HG02970 (cell line): ENCODE results near the gene AKR1B1.

Experiments used
- ATAC-seq: cut with Tn5 transposase; IDR thresholded peaks from one replicate; pipeline ENCODE4 v1.9.1; 2021; ENCODE audit warnings: mild to moderate bottlenecking, moderate library complexity, moderate number of reproducible peaks; ENCODE audit not compliant: unreplicated experiment, low FRiP score

Gene AKR1B1

DNA sequence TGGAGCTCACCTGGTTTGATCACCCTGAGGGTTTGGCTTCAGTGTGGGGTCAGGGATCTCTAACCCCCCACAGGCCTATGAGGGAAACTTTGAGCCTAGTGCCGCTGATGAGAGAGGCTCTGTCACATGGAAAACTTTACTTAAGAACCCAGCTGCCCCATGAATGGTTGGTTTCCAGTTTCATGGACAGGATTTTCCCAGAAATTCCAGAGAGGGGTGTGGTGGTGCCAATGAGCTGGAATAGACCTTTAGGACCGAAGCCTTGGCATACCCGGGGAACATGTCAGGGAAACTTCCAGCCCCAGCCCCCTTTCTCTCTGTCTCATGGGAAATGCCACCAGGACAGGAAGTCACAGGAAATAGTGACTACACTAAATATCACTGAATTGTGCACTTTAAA, 36.9 kb downstream of the AKR1B1 start:
- no peak for ATAC-seq

DNA sequence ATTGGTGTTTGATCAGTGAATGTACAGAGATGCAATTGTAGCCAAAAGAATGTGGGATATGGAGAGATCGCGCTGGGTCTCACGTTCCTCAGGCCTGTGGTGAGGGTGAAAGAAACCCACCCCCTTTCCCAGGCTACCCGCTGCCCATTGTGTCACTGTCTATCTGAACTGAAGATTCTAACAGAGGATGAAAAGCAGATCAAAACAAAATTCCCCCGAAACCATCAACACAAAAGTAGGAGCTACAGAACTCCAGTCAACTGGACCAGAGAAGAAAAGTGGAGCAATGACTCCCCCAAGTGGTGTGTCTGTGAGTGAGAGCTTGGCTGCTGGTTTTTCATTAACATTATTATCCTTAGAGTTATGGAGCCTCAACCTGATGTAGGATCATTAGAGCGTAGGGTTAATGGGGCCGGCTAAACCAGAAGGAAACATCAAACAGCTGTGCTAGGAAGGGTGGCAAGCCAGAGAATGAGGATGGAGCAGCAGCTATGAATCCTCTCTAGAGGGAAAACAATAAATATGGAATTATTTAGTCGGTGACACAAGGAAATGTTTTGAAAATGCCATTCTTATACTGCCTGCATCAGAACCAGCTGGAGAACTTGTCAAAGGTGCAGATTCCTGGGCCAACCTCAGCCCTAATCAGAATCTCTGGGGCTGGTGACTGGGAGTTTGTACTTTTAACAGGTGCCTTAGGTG, 38.3 kb downstream of the AKR1B1 start:
- no peak for ATAC-seq

DNA sequence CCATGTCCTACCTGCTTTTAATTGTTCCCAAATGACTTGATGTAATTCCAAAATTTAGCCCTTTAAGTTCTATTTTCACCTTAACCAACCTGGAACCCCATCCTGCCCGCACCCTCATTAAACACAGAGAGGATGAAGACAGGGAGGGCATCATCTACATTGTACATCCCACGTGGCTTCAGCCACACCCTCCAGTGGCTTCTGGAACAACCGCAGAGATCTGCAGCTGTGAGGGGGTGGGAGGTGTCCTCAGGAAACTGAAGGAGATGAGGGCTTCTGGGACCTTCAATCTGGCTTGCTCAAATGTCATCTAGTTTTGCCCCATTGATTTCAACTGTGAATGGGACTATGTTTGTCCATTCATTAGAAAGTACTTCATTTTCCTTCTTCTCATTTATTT, 39.0 kb downstream of the AKR1B1 start:
- no peak for ATAC-seq

DNA sequence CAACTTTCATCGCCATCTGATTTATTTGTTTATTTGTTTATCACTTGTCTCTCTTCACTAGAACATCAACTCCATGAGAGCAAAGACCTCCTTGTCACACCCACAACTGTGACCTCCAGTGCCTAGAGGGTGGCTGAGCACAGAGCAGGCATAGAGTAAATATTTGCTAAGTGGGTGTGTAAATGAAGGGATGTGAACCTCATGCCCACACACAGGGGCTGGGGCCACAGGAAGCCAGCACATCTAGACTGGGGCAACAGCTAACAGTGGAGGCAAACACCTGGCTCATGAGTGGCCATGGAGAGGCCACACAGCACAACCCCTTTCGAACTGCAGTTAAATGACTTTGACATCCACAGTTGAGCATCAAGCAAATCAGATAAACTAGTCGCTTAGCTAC, 39.8 kb downstream of the AKR1B1 start:
- ATAC-seq, result no peak

DNA sequence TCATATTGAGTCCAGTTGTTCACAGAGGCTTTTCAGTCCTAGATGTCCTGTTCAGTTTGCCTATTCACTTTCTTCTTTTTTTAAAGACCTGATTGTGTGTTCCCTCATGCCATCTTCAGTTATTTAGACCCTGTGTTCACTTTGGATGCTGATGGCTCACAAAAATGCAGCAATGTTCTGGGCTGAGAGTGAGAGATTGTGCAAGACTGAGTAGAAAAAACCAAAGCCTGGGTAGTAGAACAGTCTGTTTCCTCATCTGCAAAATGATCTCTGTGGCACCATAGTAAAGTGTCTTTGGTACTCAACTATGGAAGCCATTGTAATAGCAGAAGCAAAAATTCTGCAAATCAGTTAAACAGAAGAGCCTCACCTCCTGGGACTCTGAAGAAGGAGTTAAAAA, 43.2 kb downstream of the AKR1B1 start:
- ATAC-seq, result no peak

DNA sequence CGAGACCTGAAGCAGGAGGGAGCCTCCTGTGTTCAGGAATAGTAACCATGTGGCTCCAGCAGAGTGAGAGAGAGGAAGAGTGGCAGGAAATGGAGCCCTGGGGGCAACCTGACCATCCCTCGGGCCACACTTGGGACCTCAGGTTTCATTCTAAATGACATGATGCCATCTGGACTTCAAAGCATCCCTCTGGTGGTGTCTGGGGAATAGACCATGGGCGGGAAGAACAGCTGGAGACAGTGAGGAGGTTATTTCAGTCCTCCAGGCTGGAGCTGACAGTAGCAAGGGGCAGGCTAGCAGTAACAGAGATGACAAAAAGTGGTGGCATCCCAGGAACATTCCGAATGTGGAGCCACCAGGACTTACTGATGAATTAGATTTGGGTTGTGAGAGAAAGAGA, 44.8 kb downstream of the AKR1B1 start:
- ATAC-seq, result no peak

DNA sequence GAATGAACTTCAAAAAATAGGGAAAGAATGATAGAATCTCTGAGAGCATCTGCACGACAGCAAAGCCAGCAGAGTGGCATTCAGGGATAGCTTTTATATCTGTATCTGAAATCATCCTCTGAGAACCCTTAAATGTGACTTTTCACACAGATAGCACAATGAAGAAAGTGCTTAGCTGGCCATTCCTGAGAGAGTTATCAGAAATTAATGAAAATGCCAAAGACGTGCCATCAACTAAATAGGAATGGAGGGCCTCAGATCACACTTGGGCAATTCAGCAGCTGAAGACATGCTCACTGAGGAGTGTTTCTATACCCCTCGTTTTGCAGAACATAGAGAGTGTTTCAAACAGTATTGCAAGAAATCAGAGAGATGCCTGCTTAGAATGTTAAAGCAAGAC, 51.6 kb downstream of the AKR1B1 start:
- ATAC-seq, result no peak

DNA sequence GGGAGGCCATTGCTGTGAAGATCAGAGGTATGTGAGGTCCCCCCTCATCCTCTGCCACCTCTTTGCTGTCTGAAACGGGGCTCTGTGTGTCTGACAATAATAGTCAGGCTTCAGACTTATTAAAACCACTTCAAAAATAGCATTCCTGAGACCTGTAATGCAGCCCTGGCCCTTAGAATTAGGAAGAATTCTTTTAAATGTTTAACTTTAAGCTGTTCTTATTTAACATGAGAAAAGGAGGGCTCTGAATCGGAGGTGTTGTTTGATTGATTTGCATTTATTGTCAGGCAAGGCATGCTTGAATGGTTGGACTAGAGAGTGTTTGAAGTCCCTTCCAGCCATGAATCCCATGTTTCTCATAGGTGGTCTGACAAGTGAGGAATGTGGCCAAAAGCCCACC, 52.5 kb downstream of the AKR1B1 start:
- ATAC-seq, result no peak

DNA sequence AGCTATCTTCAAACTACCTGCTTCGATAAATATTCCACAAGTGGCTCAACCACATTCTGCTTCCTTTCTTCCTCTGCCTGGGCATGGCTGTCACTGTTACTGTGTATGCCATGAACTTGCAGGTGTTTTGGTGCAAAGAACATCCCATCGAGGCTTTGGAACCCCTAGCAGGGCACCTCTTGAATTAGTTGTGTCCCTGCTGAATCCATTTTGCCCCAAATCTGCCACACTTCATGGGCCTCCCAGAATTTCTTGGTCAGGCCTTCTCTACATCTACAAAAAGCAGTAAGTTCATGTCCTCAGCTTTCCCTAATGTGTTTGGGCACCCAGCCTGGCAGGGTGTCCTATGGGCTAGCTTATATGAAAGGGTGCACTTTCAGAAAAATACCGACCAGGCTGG, 53.6 kb downstream of the AKR1B1 start:
- ATAC-seq, result no peak

DNA sequence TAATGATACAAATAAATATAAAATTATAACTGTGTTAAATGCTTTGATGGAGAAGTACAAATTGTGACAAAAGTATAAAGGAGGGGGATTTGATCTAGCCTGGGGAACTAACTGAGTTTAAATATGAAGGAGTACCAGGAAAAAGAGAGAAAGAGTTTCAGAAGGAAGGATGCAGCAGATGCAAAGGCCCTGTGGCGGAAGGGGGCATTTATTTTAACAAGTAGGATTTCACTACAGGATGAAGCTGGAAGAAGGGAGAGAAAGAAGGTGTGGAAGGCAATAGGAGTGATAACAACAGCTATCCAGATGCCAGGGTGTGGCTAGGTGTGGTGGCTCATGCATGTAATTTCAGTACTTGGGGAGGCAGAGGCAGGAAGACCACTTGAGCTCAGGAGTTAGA, 55.8 kb downstream of the AKR1B1 start:
- no peak for ATAC-seq

DNA sequence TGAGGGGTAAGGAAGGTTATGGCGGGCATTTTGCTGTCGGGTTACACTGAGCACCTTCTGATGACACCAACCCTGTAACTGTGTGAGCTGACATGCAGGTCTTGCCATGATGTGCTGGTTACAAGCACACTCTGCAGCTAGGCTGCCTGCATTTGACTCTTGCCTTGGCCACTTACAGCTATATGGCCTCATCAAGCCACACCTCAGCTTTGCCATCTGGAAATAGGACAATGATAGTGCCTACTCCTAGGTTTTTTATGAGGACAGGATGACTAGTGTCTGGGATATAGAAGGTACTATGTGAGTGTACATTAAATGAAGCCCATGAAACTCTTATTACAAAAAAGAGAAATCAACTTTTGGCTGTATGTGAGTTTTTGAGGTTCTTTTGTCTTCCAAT, 58.0 kb downstream of the AKR1B1 start:
- no peak for ATAC-seq

DNA sequence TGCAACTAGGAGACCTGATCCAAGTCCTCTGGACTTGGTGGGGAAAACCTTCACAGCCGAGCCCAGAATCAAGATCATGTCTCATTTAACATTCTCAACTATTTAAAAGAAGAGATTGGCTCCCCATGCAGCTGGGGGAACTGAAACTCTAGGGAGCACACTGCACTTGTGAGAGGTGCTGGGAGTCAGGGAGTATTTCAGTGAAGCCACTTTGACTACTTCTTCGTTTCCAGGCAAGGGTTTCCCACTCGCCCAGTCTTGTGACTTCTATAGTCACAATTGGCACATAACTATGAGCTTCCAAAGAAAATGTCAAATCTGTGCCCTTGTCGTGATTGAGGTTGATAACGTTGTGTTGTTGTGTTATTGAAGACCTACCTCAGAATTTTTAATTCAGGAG, 62.9 kb downstream of the AKR1B1 start:
- ATAC-seq, result no peak

DNA sequence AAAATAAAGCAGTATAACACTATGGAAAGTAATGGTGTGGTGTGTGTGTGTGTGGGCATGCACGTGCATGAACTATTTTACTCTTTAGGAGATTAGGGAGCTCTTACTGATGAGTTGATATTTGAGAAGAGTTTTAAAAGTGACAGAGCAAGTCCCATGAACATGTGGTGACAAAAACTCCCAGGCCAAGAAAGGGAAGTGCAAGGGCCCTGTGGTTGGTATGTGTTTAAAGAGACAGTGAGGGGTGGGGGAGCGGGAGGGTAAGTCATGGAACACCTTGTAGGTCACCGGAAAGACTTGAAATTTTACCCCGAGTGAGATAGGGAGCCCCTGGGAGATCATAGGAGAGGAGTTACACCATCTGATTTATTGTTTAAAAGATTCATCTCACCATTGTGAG, 63.3 kb downstream of the AKR1B1 start:
- no peak for ATAC-seq

DNA sequence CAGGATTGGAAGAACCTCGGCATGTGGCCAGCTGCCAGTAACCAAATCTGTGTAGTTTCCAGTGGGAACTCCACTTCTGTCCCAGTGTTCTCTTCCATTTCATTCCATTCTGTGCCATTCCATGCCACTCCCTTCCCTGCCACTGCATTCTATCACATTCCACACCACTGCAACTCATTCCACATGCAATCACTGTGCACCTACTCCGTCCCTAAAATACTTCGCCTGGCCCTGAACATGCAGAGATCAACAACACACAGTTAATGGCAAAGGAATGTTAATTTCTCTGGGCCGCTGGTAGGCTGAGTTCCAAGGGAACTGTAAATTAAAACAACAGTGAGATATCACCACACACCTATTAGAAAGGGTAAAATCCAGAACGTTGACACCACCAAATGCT, 64.8 kb downstream of the AKR1B1 start:
- ATAC-seq, result no peak
